Measurements from ENCODE around the gene ATXN10.

GRCh38 chr22:45866126-45866645 is 194.6 kb downstream of the ATXN10 start:
- TF ChIP-seq CTCF (conservative IDR thresholded peaks at IDR 0.05 in 1 of 2, IDR thresholded peaks at IDR 0.05 in 1 of 2; ENCODE audit: low read depth in 1 of 2, low read length in 2 of 2) (no peak), EZH2 (IDR thresholded peaks at IDR 0.05; ENCODE audit: low read length, missing control alignments) (no peak)

Data from fibroblast of lung (primary cell).